Measurements from ENCODE around the gene GALNT18. TPM values are rescaled to one million over a fixed set of nuclear protein-coding genes. Genes with fewer than 3 reads are reported as not detected.

GALNT18 gene
- total RNA-seq, 1 donor from 2014 or later = 2.1 TPM

DNA sequence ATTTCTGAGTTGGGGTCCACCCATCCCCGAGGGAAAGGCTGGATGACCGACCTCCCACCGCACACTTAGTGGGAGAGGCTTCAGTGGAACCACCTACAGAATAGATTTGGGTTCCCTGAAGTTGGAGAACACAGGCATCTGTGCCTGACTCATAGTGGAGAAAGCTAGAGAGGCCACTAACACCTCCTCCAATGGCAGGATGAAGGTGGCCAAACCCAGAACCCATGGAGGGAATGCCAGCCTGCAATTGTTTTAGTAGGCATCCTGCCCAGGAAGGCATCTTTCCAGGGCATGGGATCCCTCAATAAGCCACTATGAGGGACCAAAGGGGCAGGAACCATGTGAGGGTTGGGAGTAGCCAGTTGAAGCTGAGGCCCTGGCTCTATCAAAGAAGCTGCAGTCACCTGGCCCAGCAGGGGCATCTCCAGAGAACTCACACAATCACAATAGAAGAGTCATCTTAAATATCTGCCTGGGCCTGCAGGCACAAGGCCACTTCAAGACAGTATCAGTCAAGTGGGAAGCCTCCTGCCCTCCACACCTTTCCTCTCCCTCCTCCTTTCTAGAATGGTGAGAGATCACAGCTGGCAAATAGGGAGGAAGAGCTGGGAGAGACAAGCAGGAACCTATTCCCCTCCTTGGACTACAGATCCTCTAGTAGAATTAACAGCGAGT, 144.7 kb downstream of the GALNT18 start:
- Mint-ChIP-seq H3K4me1 (ENCODE audit: low read depth) (no peaks in the 10 kb centered on the region), H3K4me3 (ENCODE audit: low read depth) (no peak overlapping the region), H3K27me3 (peaks cover 14% of the 10 kb centered on the region), H3K36me3 (ENCODE audit: insufficient read depth) (no peaks in the 10 kb centered on the region), H3K27ac (no peak overlapping the region), H3K9me3 (ENCODE audit: low read depth) (no peaks in the 10 kb centered on the region)
- TF ChIP-seq, protein P1, sequence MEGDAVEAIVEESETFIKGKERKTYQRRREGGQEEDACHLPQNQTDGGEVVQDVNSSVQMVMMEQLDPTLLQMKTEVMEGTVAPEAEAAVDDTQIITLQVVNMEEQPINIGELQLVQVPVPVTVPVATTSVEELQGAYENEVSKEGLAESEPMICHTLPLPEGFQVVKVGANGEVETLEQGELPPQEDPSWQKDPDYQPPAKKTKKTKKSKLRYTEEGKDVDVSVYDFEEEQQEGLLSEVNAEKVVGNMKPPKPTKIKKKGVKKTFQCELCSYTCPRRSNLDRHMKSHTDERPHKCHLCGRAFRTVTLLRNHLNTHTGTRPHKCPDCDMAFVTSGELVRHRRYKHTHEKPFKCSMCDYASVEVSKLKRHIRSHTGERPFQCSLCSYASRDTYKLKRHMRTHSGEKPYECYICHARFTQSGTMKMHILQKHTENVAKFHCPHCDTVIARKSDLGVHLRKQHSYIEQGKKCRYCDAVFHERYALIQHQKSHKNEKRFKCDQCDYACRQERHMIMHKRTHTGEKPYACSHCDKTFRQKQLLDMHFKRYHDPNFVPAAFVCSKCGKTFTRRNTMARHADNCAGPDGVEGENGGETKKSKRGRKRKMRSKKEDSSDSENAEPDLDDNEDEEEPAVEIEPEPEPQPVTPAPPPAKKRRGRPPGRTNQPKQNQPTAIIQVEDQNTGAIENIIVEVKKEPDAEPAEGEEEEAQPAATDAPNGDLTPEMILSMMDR (IDR thresholded peaks at IDR 0.05; ENCODE audit: unreplicated experiment) = no peak
- DNase-seq (ENCODE audit: low spot score, unreplicated experiment) = no peak

DNA sequence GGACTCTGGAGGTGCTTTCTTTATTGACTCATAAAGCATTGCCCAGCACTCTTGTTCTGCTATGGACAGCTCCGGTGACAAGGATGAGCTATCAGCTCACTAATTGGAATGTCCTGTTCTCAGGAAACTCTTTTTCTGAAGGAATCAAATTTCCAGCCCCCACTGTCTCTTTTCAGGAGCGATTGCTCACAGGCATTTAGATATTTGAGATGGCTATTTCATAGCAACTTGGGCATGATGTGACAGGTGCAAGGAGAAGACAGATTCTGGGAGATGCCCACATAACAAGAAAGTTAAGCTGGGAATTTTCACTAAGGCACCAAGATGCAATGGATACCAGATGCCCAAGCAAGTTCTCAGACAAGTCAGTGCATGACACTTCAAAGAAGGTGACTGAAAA, 145.3 kb downstream of the GALNT18 start:
- no peak overlapping the region for H3K27ac Mint-ChIP-seq
- TF ChIP-seq, protein P1 (IDR thresholded peaks at IDR 0.05; ENCODE audit: unreplicated experiment) = no peak
- no peak for DNase-seq (ENCODE audit: low spot score, unreplicated experiment)
- H3K4me3 Mint-ChIP-seq (ENCODE audit: low read depth) = no peak overlapping the region
- H3K27me3 Mint-ChIP-seq = peaks cover 14% of the 10 kb centered on the region
- H3K36me3 Mint-ChIP-seq (ENCODE audit: insufficient read depth) = no peaks in the 10 kb centered on the region
- no peaks in the 10 kb centered on the region for H3K4me1 Mint-ChIP-seq (ENCODE audit: low read depth)
- H3K9me3 Mint-ChIP-seq (ENCODE audit: low read depth) = no peaks in the 10 kb centered on the region

DNA sequence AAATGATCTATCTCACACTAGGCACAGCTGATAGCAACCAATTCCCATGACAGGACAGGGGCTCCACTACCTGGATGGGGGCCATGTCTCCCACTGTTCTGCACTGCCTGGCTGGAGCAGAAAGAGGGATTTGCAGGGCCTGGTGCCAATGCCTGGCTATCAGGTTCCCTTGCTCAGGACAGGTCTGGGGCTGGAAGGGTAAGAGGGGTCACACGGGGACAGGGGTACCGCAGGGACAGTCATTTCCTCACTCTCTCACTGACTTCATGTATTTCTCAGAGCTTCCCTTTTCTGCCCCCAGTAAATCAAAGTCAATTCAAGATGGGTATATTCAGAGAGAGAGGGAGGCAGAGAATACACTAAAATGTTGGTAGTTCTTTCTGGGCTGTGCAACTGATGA, 149.7 kb downstream of the GALNT18 start:
- TF ChIP-seq, protein P1 (IDR thresholded peaks at IDR 0.05; ENCODE audit: unreplicated experiment) = no peak
- Mint-ChIP-seq H3K27ac (no peak overlapping the region), H3K36me3 (ENCODE audit: insufficient read depth) (no peaks in the 10 kb centered on the region), H3K9me3 (ENCODE audit: low read depth) (no peaks in the 10 kb centered on the region), H3K4me3 (ENCODE audit: low read depth) (no peak overlapping the region), H3K27me3 (peaks cover 4% of the 10 kb centered on the region), H3K4me1 (ENCODE audit: low read depth) (no peaks in the 10 kb centered on the region)
- DNase-seq (ENCODE audit: low spot score, unreplicated experiment) = no peak

DNA sequence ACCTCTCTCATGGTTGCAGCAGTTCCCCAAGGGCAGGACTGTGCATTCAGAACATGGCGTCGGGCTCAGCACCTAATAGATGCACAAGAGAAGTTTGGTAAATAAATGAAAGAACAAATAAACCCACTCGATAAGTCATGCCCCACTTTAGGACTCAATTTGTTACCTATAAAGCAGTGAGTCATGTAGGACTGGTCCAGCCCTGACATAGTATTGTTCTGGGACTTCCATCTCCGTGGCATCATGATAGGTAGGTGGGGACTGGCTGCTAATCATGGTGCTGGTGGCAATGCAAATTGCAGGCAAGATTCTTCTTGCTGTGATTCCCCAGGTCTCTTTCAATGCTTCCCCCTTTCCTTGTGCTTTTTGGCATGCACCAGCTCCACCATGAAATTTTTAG, 150.6 kb downstream of the GALNT18 start:
- H3K36me3 Mint-ChIP-seq (ENCODE audit: insufficient read depth) = no peaks in the 10 kb centered on the region
- H3K9me3 Mint-ChIP-seq (ENCODE audit: low read depth) = no peaks in the 10 kb centered on the region
- no peaks in the 10 kb centered on the region for H3K4me1 Mint-ChIP-seq (ENCODE audit: low read depth)
- no peak for DNase-seq (ENCODE audit: low spot score, unreplicated experiment)
- H3K27ac Mint-ChIP-seq = no peak overlapping the region
- TF ChIP-seq, protein P1 (IDR thresholded peaks at IDR 0.05; ENCODE audit: unreplicated experiment) = no peak
- no peak overlapping the region for H3K4me3 Mint-ChIP-seq (ENCODE audit: low read depth)
- peaks cover 4% of the 10 kb centered on the region for H3K27me3 Mint-ChIP-seq

DNA sequence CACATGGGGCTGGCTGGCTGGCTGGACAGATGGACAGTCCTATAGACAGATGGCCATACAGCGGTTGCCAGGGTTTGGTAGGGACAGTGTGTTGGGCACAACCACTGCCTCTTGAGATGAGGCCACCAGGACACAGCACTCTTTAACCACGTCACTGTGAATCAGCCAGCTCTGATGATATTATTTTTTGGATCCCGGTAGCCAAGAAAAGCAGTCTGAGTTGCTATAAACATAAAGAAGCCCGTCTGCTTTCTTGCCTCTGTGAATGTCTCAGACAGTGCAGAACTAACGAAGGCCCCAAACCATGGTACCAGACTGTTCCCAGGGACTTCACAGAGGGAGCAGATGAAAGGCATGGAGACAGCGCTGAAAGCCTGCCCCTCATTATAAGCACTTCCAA, 152.9 kb downstream of the GALNT18 start:
- DNase-seq (ENCODE audit: low spot score, unreplicated experiment) = no peak
- no peak overlapping the region for H3K4me3 Mint-ChIP-seq (ENCODE audit: low read depth)
- no peak overlapping the region for H3K27ac Mint-ChIP-seq
- TF ChIP-seq, protein P1 (IDR thresholded peaks at IDR 0.05; ENCODE audit: unreplicated experiment) = no peak
- H3K27me3 Mint-ChIP-seq = peaks cover 4% of the 10 kb centered on the region
- H3K36me3 Mint-ChIP-seq (ENCODE audit: insufficient read depth) = no peaks in the 10 kb centered on the region
- no peaks in the 10 kb centered on the region for H3K4me1 Mint-ChIP-seq (ENCODE audit: low read depth)
- no peaks in the 10 kb centered on the region for H3K9me3 Mint-ChIP-seq (ENCODE audit: low read depth)

All from progenitor cell of endocrine pancreas (in vitro differentiated cells).